B cell (primary cell): ENCODE data around the gene NCAM1. TPM values are rescaled to one million over a fixed set of nuclear protein-coding genes. Genes with fewer than 3 reads are reported as not detected.

Source experiments
- ATAC-seq: fragments of 200-7000 bp; cut with Tn5 transposase; one replicate; pipeline ENCODE4 v1.10.0; 2021; ENCODE audit warnings: low read depth, mild to moderate bottlenecking, moderate number of reproducible peaks, moderate library complexity
- CTCF ChIA-PET: fragments of 350-600 bp; sonication (Branson Sonifier 250); formaldehyde crosslinking; loops from one replicate; lab custom pipeline; 2021; ENCODE audit warnings: antibody characterized with exemption, inconsistent platforms; lab: Charles Lee
- POLR2A ChIA-PET: fragments of 350-600 bp; sonication (Branson Sonifier 250); formaldehyde crosslinking; loops from one replicate; lab custom pipeline; 2021; ENCODE audit warnings: antibody characterized with exemption; lab: Charles Lee
- DNase-seq: peaks from one replicate; pipeline ENCODE4 v3.0.0; 2013
- H2AFZ ChIP-seq: 2 replicates; pipeline ENCODE4 v1.6.1; 2012; ENCODE audit warnings: mild to moderate bottlenecking, low read depth, low read length; ENCODE audit not compliant: insufficient read depth, poor library complexity, severe bottlenecking
- H3K27ac ChIP-seq, 2 donors: 1 replicate in 1 of 2; 2 replicates in 1 of 2; pipeline ENCODE4 v1.5.1; 2012 to 2013; ENCODE audit warnings: low read length in 2 of 2, mild to moderate bottlenecking in 2 of 2, moderate library complexity in 1 of 2
- H3K27me3 ChIP-seq, 4 experiments: fragments of 200-600 bp in 1 of 4; sonication (generic) in 1 of 4; replicated peaks in 1 of 4; 1 replicate in 2 of 4; 2 replicates in 2 of 4; pipeline versions ENCODE4 v1.6.1 to v1.7.0; 2013 to 2016; ENCODE audit warnings: low read length in 3 of 4, mild to moderate bottlenecking in 2 of 4, mixed read lengths in 1 of 4, moderate library complexity in 1 of 4; ENCODE audit not compliant: insufficient read depth in 4 of 4, control insufficient read depth in 3 of 4; ENCODE audit errors: control extremely low read depth in 1 of 4
- H3K36me3 ChIP-seq, 2 experiments: replicated peaks in 1 of 2; 1 replicate in 1 of 2; 2 replicates in 1 of 2; pipeline versions ENCODE4 v1.6.1 to v1.7.1; 2013; ENCODE audit warnings: low read length in 1 of 2; ENCODE audit not compliant: insufficient read depth in 2 of 2, control insufficient read depth in 1 of 2; ENCODE audit errors: control extremely low read depth in 1 of 2, extremely low read depth in 1 of 2
- H3K4me1 ChIP-seq, 2 donors: fragments of 200-600 bp in 1 of 2; sonication (generic) in 1 of 2; 1 replicate in 1 of 2; 2 replicates in 1 of 2; pipeline versions ENCODE4 v1.5.1 to v1.6.1; 2013 to 2017; ENCODE audit warnings: low read length in 2 of 2; ENCODE audit not compliant: control insufficient read depth in 2 of 2, insufficient read depth in 2 of 2
- H3K4me2 ChIP-seq: replicated peaks from 2 replicates; pipeline ENCODE3; 2012; ENCODE audit warnings: mild to moderate bottlenecking, low read depth, low read length; ENCODE audit not compliant: poor library complexity, severe bottlenecking
- H3K4me3 ChIP-seq, 5 experiments: fragments of 200-600 bp in 1 of 5; sonication (generic) in 1 of 5; 1 replicate in 3 of 5; 2 replicates in 2 of 5; pipeline versions ENCODE4 v1.5.1 to v1.7.0; 2011 to 2016; ENCODE audit warnings: low read length in 4 of 5, mild to moderate bottlenecking in 4 of 5, low read depth in 2 of 5, control low read depth in 1 of 5, moderate library complexity in 1 of 5; ENCODE audit not compliant: insufficient read depth in 1 of 5; ENCODE audit errors: control extremely low read depth in 1 of 5, extremely low read depth in 1 of 5
- H3K79me2 ChIP-seq: fragments of 200-600 bp; sonication (generic); one replicate; pipeline ENCODE4 v1.6.0; 2016; ENCODE audit warnings: low read length; ENCODE audit not compliant: control insufficient read depth, insufficient read depth
- H3K9ac ChIP-seq: fragments of 200-600 bp; sonication (generic); 2 replicates; pipeline ENCODE4 v1.6.1; 2017; ENCODE audit warnings: mild to moderate bottlenecking, low read length, moderate library complexity
- H3K9me3 ChIP-seq, 3 donors: one replicate each; pipeline versions ENCODE4 v1.6.1 to v1.7.1; 2013; ENCODE audit warnings: low read length in 2 of 3; ENCODE audit not compliant: control insufficient read depth in 2 of 3, insufficient read depth in 1 of 3; ENCODE audit errors: control extremely low read depth in 1 of 3
- H4K20me1 ChIP-seq: 2 replicates; pipeline ENCODE4 v1.6.0; 2012; ENCODE audit warnings: mild to moderate bottlenecking, low read length; ENCODE audit not compliant: insufficient read depth, control insufficient read depth, poor library complexity, severe bottlenecking
- H3K27ac Mint-ChIP-seq: one replicate; pipeline ENCODE4 v1.8.0; 2021; ENCODE audit warnings: mixed read lengths
- H3K27me3 Mint-ChIP-seq: one replicate; pipeline ENCODE4 v1.8.0; 2021; ENCODE audit warnings: mixed read lengths
- H3K4me1 Mint-ChIP-seq: one replicate; pipeline ENCODE4 v1.8.0; 2021; ENCODE audit warnings: mixed read lengths
- H3K4me3 Mint-ChIP-seq: one replicate; pipeline ENCODE4 v1.8.0; 2021; ENCODE audit warnings: mixed read lengths
- H3K9me3 Mint-ChIP-seq: one replicate; pipeline ENCODE4 v1.8.0; 2022; ENCODE audit warnings: mixed read lengths; ENCODE audit not compliant: insufficient read depth
- EZH2 ChIP-seq: IDR thresholded peaks from 2 replicates; pipeline ENCODE4 v1.6.1; 2012; ENCODE audit warnings: borderline replicate concordance, low read depth, mild to moderate bottlenecking, moderate library complexity, low read length; ENCODE audit not compliant: insufficient read depth, poor library complexity, severe bottlenecking
- WGBS: methylation state at CpG from one replicate; pipeline ENCODE4 v1.1.5; 2013; ENCODE audit warnings: missing lambda C conversion rate; ENCODE audit not compliant: insufficient coverage; 5-methylcytosine and 5-hydroxymethylcytosine counted together
- intact Hi-C: fragments of 100-400 bp; cut with micrococcal nuclease; formaldehyde crosslinking; loops from one replicate; pipeline ENCODE4 v1.10.0; 2022
- polyA plus RNA-seq: library from polyadenylated mRNA; depleted of rRNA; stranded (reverse); fragments of >200 nt; gene quantifications from 2 replicates; pipeline ENCODE4 v1.2.3, GENCODE V29; 2012
- total RNA-seq, 2 donors: library from RNA; stranded (reverse); fragments of 120-200 nt in 1 of 2; gene quantifications; 1 replicate in 1 of 2; 2 replicates in 1 of 2; pipeline versions ENCODE4 v1.2.3 to v1.2.4, GENCODE V29; 2013 to 2022
- TF ChIP-seq, protein P1 (sequence below): fragments of 200-600 bp; IDR thresholded peaks from one replicate; pipeline ENCODE4 v1.8.0; 2022; ENCODE audit warnings: antibody characterized with exemption, mild to moderate bottlenecking

Gene NCAM1
- total and polyA plus RNA-seq, 2 donors (not counting 1 experiment from before 2014, with no cell fraction given): 0.37 TPM; not detected in 1

DNA sequence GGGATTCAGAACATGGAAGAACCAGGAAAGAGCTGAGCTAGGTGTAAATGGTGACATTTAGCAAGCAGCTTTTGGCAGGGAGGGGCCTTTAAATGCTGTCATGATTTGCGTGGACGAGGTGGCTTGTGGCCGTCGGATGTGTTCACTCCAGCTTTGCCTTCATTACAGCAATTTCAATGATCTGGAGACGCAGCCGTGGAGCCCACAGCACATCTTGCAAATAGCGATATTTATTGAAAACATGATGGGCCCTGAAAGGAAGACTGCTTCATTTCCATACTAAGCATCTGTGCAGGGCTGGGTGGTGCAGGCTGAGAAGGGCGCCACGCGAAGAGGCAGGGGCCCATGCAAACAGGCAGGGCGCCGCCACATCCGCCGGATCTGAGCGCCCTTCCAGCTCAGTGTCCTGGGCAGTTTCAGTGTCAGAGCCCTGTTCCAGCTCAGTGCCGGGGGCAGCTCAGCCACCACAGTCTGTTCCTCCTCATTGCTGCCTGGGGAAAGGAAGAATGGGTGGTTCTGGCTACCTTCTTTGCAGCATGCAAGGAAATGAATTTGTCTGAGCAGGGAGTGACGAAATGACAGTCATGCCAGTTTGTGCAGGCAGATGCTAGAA is 242.0 kb downstream of the NCAM1 start:
- ChIA-PET POLR2A (no interaction called here), CTCF (no interaction called here)
- Histone ChIP-seq H3K27me3 (peaks cover 0 to 2% (median 0%) of the 10 kb centered on the region in 4 experiments), H3K79me2 (no peaks in the 10 kb centered on the region), H3K4me1 (no peaks in the 10 kb centered on the region), H3K36me3 (no peaks in the 10 kb centered on the region), H4K20me1 (no peaks in the 10 kb centered on the region), H3K4me2 (no peak overlapping the region), H3K4me3 (no peak overlapping the region), H3K9me3 (no peaks in the 10 kb centered on the region), H2AFZ (no peak overlapping the region), H3K9ac (no peak overlapping the region), H3K27ac (no peak overlapping the region)
- no peak for ATAC-seq
- 91% methylated on average over 17 of the region's 17 CpGs for WGBS
- no peak for DNase-seq
- Mint-ChIP-seq H3K4me3 (no peak overlapping the region), H3K9me3 (no peaks in the 10 kb centered on the region), H3K27ac (no peak overlapping the region), H3K4me1 (no peaks in the 10 kb centered on the region), H3K27me3 (peaks cover 5% of the 10 kb centered on the region)
- intact Hi-C loops: no loop called here
- no peak for TF ChIP-seq EZH2
- TF ChIP-seq, protein P1, sequence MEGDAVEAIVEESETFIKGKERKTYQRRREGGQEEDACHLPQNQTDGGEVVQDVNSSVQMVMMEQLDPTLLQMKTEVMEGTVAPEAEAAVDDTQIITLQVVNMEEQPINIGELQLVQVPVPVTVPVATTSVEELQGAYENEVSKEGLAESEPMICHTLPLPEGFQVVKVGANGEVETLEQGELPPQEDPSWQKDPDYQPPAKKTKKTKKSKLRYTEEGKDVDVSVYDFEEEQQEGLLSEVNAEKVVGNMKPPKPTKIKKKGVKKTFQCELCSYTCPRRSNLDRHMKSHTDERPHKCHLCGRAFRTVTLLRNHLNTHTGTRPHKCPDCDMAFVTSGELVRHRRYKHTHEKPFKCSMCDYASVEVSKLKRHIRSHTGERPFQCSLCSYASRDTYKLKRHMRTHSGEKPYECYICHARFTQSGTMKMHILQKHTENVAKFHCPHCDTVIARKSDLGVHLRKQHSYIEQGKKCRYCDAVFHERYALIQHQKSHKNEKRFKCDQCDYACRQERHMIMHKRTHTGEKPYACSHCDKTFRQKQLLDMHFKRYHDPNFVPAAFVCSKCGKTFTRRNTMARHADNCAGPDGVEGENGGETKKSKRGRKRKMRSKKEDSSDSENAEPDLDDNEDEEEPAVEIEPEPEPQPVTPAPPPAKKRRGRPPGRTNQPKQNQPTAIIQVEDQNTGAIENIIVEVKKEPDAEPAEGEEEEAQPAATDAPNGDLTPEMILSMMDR: no peak

DNA sequence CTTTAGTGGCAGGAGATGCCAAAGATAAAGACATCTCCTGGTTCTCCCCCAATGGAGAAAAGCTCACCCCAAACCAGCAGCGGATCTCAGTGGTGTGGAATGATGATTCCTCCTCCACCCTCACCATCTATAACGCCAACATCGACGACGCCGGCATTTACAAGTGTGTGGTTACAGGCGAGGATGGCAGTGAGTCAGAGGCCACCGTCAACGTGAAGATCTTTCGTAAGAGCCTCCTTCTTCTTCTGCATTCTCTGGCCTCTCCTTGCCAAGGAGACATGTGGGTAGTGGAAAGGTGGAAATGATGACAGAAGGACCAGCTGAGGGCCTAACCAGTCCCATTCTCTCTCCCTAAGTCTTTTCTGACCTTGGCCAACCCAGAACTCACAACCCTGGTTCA is 243.1 kb downstream of the NCAM1 start:
- TF ChIP-seq, protein P1: no peak
- no peak for TF ChIP-seq EZH2
- CTCF ChIA-PET: no interaction called here
- H3K4me2 ChIP-seq: no peak overlapping the region
- H3K4me3 ChIP-seq: no peak overlapping the region
- Mint-ChIP-seq H3K27me3 (no peaks in the 10 kb centered on the region), H3K27ac (no peak overlapping the region), H3K4me1 (no peaks in the 10 kb centered on the region), H3K9me3 (no peaks in the 10 kb centered on the region), H3K4me3 (no peak overlapping the region)
- POLR2A ChIA-PET: no interaction called here
- no peaks in the 10 kb centered on the region for H3K79me2 ChIP-seq
- no peak overlapping the region for H3K27ac ChIP-seq
- no peaks in the 10 kb centered on the region for H3K9me3 ChIP-seq
- H2AFZ ChIP-seq: no peak overlapping the region
- no peaks in the 10 kb centered on the region for H3K36me3 ChIP-seq
- H3K4me1 ChIP-seq: no peaks in the 10 kb centered on the region
- peaks cover 0 to 2% (median 0%) of the 10 kb centered on the region in 4 experiments for H3K27me3 ChIP-seq
- no peaks in the 10 kb centered on the region for H4K20me1 ChIP-seq
- WGBS: no CpG with 5 or more reads among the region's 10 CpGs
- ATAC-seq (no peak), DNase-seq (no peak)
- intact Hi-C loops: no loop called here
- no peak overlapping the region for H3K9ac ChIP-seq
